PC-9 (cell line): Measurements from ENCODE around the gene PDS5B. TPM values are rescaled to one million over a fixed set of nuclear protein-coding genes. Genes with fewer than 3 reads are reported as not detected.
"Not testable (repeated sequence)": the region's sequence is repeated elsewhere in the genome, so short reads cannot be mapped to it uniquely, and the experiment has no call there.

Experiments
- BruUV-seq: library from RNA; stranded (reverse); fragments of 400-500 nt; replicated peaks from 2 replicates; lab custom pipeline; 2021; lab: Mats Ljungman, UMichigan
- CTCF ChIA-PET: fragments of 300-600 bp; sonication (Branson Sonifier 250); formaldehyde crosslinking; loops from one replicate; lab custom pipeline; 2022; ENCODE audit warnings: antibody characterized with exemption; lab: Charles Lee
- POLR2A ChIA-PET: fragments of 300-600 bp; sonication (Branson Sonifier 250); formaldehyde crosslinking; loops from one replicate; lab custom pipeline; 2022; ENCODE audit warnings: antibody characterized with exemption; ENCODE audit not compliant: unreplicated experiment; lab: Charles Lee
- DNase-seq, 2 experiments: peaks; one replicate each; pipeline versions ENCODE4 v3.0.0 to v3.0.0-alpha.2; 2015 to 2022; ENCODE audit warnings: mixed read lengths in 1 of 2
- H2AFZ ChIP-seq: fragments of 200-600 bp; sonication (generic); 2 replicates; pipeline ENCODE4 v1.8.1; 2017; ENCODE audit warnings: antibody characterized with exemption
- H3F3A ChIP-seq: fragments of 200-600 bp; sonication (generic); 2 replicates; pipeline ENCODE4 v1.8.1; 2017; ENCODE audit warnings: antibody characterized with exemption, mild to moderate bottlenecking, low read depth; ENCODE audit not compliant: insufficient read depth
- H3K27ac ChIP-seq: fragments of 200-600 bp; sonication (generic); 2 replicates; pipeline ENCODE4 v1.6.1; 2016; ENCODE audit warnings: mixed run types
- H3K27me3 ChIP-seq: fragments of 200-600 bp; sonication (generic); 2 replicates; pipeline ENCODE4 v1.6.1; 2016; ENCODE audit warnings: low read depth, mixed run types; ENCODE audit not compliant: insufficient read depth
- H3K36me3 ChIP-seq: fragments of 200-600 bp; sonication (generic); 2 replicates; pipeline ENCODE4 v1.6.1; 2016; ENCODE audit warnings: low read depth, mixed run types
- H3K4me1 ChIP-seq: fragments of 200-600 bp; sonication (generic); replicated peaks from 2 replicates; pipeline ENCODE4 v1.6.1; 2016; ENCODE audit warnings: mixed run types; ENCODE audit not compliant: insufficient read depth
- H3K4me2 ChIP-seq: fragments of 200-600 bp; sonication (generic); 2 replicates; pipeline ENCODE4 v1.6.1; 2017; ENCODE audit warnings: mixed run types
- H3K4me3 ChIP-seq: fragments of 200-600 bp; sonication (generic); 2 replicates; pipeline ENCODE4 v1.6.1; 2016; ENCODE audit warnings: mixed run types
- H3K79me2 ChIP-seq: fragments of 200-600 bp; sonication (generic); 2 replicates; pipeline ENCODE4 v1.6.1; 2017; ENCODE audit warnings: low read depth, mixed run types
- H3K9me2 ChIP-seq: fragments of 200-600 bp; sonication (generic); 2 replicates; pipeline ENCODE4 v1.8.1; 2017; ENCODE audit warnings: mild to moderate bottlenecking; ENCODE audit not compliant: insufficient read depth
- H3K9me3 ChIP-seq: fragments of 200-600 bp; sonication (generic); 2 replicates; pipeline ENCODE4 v1.8.1; 2016; ENCODE audit warnings: low read depth; ENCODE audit not compliant: insufficient read depth
- H4K20me1 ChIP-seq: fragments of 200-600 bp; sonication (generic); 2 replicates; pipeline ENCODE4 v1.8.1; 2017; ENCODE audit not compliant: insufficient read depth
- EZH2 ChIP-seq: fragments of 200-600 bp; sonication (generic); IDR thresholded peaks from 2 replicates; pipeline ENCODE4 v1.8.0; 2017; ENCODE audit warnings: antibody characterized with exemption, low read depth
- intact Hi-C: fragments of 100-400 bp; cut with micrococcal nuclease; formaldehyde crosslinking; loops from one replicate; pipeline ENCODE4 v1.10.0; 2022; ENCODE audit not compliant: unreplicated experiment
- total RNA-seq: library from RNA; stranded (reverse); gene quantifications from 2 replicates; pipeline ENCODE4 v1.2.3, GENCODE V29; 2021

The PDS5B gene
- total RNA-seq, 1 experiment from 2014 or later, result 37.6 TPM

DNA sequence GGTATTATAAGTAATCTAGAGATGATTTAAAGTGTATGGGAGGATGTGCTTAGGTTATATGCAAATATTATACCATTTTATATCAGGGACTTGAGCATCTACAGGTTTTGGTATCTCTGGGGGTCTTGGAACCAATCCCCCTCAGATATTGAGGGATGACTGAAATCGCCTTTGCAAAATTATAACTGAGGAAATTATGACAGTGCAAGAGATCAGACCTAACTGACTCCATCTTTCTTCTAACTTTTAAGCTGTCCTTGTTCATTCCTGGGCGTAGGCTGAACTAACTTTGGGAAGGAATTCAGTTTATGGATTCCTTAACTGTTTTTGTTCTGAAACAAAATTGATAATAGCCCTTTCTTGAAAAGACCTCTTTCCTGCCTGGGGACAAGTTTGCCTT, 239.2 kb downstream of the PDS5B start:
- POLR2A ChIA-PET, result no interaction called here
- H3K4me2 ChIP-seq, result peak overlapping the region; percentile 75
- no peak overlapping the region for H2AFZ ChIP-seq
- H3F3A ChIP-seq, result peaks cover 45% of the 10 kb centered on the region
- no peaks in the 10 kb centered on the region for H3K9me3 ChIP-seq
- H3K4me3 ChIP-seq, result no peak overlapping the region
- no peak for TF ChIP-seq EZH2
- no peaks in the 10 kb centered on the region for H3K27me3 ChIP-seq
- H3K79me2 ChIP-seq, result no peaks in the 10 kb centered on the region
- BruUV-seq, result no TSS peak
- CTCF ChIA-PET, result no interaction called here
- peak overlapping the region; percentile 91 for H3K27ac ChIP-seq
- no peaks in the 10 kb centered on the region for H4K20me1 ChIP-seq
- H3K9me2 ChIP-seq, result no peaks in the 10 kb centered on the region
- intact Hi-C loops, result no loop called here
- H3K36me3 ChIP-seq, result no peaks in the 10 kb centered on the region
- H3K4me1 ChIP-seq, result peaks cover 47% of the 10 kb centered on the region
- no peak for DNase-seq

DNA sequence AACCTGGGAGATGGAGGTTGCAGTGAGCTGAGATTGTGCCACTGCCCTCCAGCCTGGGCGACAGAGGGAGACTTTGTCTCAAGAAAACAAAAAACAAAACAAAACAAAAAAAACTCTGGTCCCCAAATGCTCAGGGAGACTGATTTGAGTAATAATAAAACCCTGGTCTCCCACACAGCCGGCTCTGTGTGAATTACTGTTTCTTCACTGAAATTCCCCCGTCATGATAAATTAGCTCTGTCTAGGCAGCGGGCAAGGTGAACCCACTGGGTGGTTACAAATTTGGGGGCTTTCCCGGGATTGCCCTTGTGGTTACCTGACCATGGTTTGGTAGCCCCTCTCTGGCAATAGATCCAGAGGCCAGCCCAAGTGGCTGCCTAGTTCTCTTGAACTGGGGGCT, 240.1 kb downstream of the PDS5B start:
- H3K79me2 ChIP-seq, H3K4me2 ChIP-seq, H3K9me3 ChIP-seq, DNase-seq, H2AFZ ChIP-seq, intact Hi-C loops, H3K27me3 ChIP-seq, BruUV-seq, H4K20me1 ChIP-seq, POLR2A ChIA-PET, CTCF ChIA-PET, H3K9me2 ChIP-seq, H3K36me3 ChIP-seq, H3K4me3 ChIP-seq: not testable (repeated sequence)
- H3F3A ChIP-seq, result peaks cover 54% of the 10 kb centered on the region
- H3K27ac ChIP-seq, result peak overlapping the region; percentile 91; the same call in 1 of the 2 replicates
- H3K4me1 ChIP-seq, result peaks cover 55% of the 10 kb centered on the region

Other genes starting within 250 kb of the PDS5B start
- gene N4BP2L1, start 158.3 kb upstream of the PDS5B start, total RNA-seq, result 3.0 and 4.0 TPM in 2 replicates
- 63.0 and 81.3 TPM in 2 replicates for gene N4BP2L2, start 47.7 kb upstream of the PDS5B start, total RNA-seq